BE2C (cell line): ENCODE results near the gene CENPF.

ENCODE experiments used
- DNase-seq: peaks from one replicate; pipeline ENCODE4 v3.0.0-alpha.2; 2020
- H3K27me3 ChIP-seq: fragments of 250-450 bp; sonication (Bioruptor Pico); 2 replicates; pipeline ENCODE4 v1.5.1; 2020; ENCODE audit warnings: mild to moderate bottlenecking
- H3K36me3 ChIP-seq: fragments of 250-450 bp; sonication (Bioruptor Pico); 2 replicates; pipeline ENCODE4 v1.5.1; 2020; ENCODE audit warnings: mild to moderate bottlenecking
- H3K4me1 ChIP-seq: fragments of 250-450 bp; sonication (Bioruptor Pico); 2 replicates; pipeline ENCODE4 v1.5.1; 2020
- H3K4me3 ChIP-seq: 2 replicates; pipeline ENCODE4 v1.5.1; 2011; ENCODE audit warnings: low read depth, low read length
- H3K9me3 ChIP-seq: fragments of 250-450 bp; sonication (Bioruptor Pico); 2 replicates; pipeline ENCODE4 v1.5.1; 2020
- CTCF ChIP-seq: IDR thresholded peaks from 2 replicates; pipeline ENCODE4 v1.5.1; 2012; ENCODE audit warnings: mild to moderate bottlenecking, low read depth, low read length

The CENPF gene

GRCh38 chr1:214676747-214677146, 73.8 kb downstream of the CENPF start:
- DNase-seq, result no peak
- Histone ChIP-seq H3K9me3 (no peaks in the 10 kb centered on the region; the same call in 1 of the 2 replicates), H3K4me1 (no peaks in the 10 kb centered on the region), H3K36me3 (peaks cover 5% of the 10 kb centered on the region), H3K27me3 (no peaks in the 10 kb centered on the region; the same call in 1 of the 2 replicates), H3K4me3 (no peak overlapping the region)
- no peak for TF ChIP-seq CTCF

GRCh38 chr1:214677945-214678344, 75.0 kb downstream of the CENPF start:
- Histone ChIP-seq H3K27me3 (no peaks in the 10 kb centered on the region; the same call in 1 of the 2 replicates), H3K9me3 (no peaks in the 10 kb centered on the region; the same call in 1 of the 2 replicates), H3K36me3 (no peaks in the 10 kb centered on the region), H3K4me1 (no peaks in the 10 kb centered on the region), H3K4me3 (no peak overlapping the region)
- TF ChIP-seq CTCF, result no peak
- no peak for DNase-seq

GRCh38 chr1:214678386-214678785, 75.4 kb downstream of the CENPF start:
- Histone ChIP-seq H3K4me1 (no peaks in the 10 kb centered on the region), H3K9me3 (no peaks in the 10 kb centered on the region; the same call in 1 of the 2 replicates), H3K27me3 (no peaks in the 10 kb centered on the region; the same call in 1 of the 2 replicates), H3K36me3 (no peaks in the 10 kb centered on the region), H3K4me3 (no peak overlapping the region)
- no peak for TF ChIP-seq CTCF
- no peak for DNase-seq

- Histone ChIP-seq H3K9me3 (no peaks in the 10 kb centered on the region), H3K27me3 (no peaks in the 10 kb centered on the region), H3K4me3 (no peak overlapping the region), H3K36me3 (no peaks in the 10 kb centered on the region), H3K4me1 (no peaks in the 10 kb centered on the region)
- no peak for DNase-seq
- TF ChIP-seq CTCF, result no peak
Observed at GRCh38 chr1:214683621-214684020, 80.6 kb downstream of the CENPF start.

- Histone ChIP-seq H3K36me3 (no peaks in the 10 kb centered on the region), H3K4me3 (no peak overlapping the region), H3K4me1 (no peaks in the 10 kb centered on the region), H3K27me3 (no peaks in the 10 kb centered on the region), H3K9me3 (no peaks in the 10 kb centered on the region)
- DNase-seq, result no peak
- no peak for TF ChIP-seq CTCF
Observed at GRCh38 chr1:214685906-214686305, 82.9 kb downstream of the CENPF start.

- no peak overlapping the region for H3K4me3 ChIP-seq
- H3K9me3 ChIP-seq, result no peaks in the 10 kb centered on the region
- TF ChIP-seq CTCF, result no peak
- H3K4me1 ChIP-seq, result no peaks in the 10 kb centered on the region
- no peaks in the 10 kb centered on the region for H3K27me3 ChIP-seq
- no peaks in the 10 kb centered on the region for H3K36me3 ChIP-seq
- DNase-seq, result no peak
Observed at GRCh38 chr1:214686497-214686896, 83.5 kb downstream of the CENPF start.
